A673 (cell line): ENCODE results near the gene STK33.

Experiments used
- CTCF ChIP-seq: fragments of 300-800, 200-600 bp; sonication (generic); conservative IDR thresholded peaks from 2 replicates; pipeline ENCODE4 v1.5.1; 2017; ENCODE audit warnings: low read depth, mild to moderate bottlenecking, antibody characterized with exemption, low read length, moderate library complexity, mixed read lengths
- EZH2 ChIP-seq: fragments of 200-600 bp; sonication (generic); IDR thresholded peaks from 2 replicates; pipeline ENCODE4 v1.6.1; 2017; ENCODE audit warnings: borderline replicate concordance, low read depth, mild to moderate bottlenecking, mixed read lengths, antibody characterized with exemption, low read length; ENCODE audit not compliant: poor library complexity, severe bottlenecking

GRCh38 chr11:8359521-8359920 is 234.5 kb downstream of the STK33 start:
- no peak for TF ChIP-seq CTCF
- no peak for TF ChIP-seq EZH2
